Amniotic epithelial cell (primary cell): ENCODE data around the gene RTN4R.

Experiments
- DNase-seq: peaks from one replicate; pipeline ENCODE4 v3.0.0-alpha.2; 2010; ENCODE audit warnings: low read depth

Gene RTN4R

GRCh38 chr22:20241579-20242392 is 26.3 kb downstream of the RTN4R start:
- DNase-seq = no peak

GRCh38 chr22:20240900-20241299 is 27.2 kb downstream of the RTN4R start:
- no peak for DNase-seq

- peak; percentile 21 for DNase-seq
These were observed 27.7 kb downstream of the RTN4R start for GRCh38 chr22:20240447-20240764.

GRCh38 chr22:20239676-20240446 is 28.3 kb downstream of the RTN4R start:
- DNase-seq = no peak

DNA sequence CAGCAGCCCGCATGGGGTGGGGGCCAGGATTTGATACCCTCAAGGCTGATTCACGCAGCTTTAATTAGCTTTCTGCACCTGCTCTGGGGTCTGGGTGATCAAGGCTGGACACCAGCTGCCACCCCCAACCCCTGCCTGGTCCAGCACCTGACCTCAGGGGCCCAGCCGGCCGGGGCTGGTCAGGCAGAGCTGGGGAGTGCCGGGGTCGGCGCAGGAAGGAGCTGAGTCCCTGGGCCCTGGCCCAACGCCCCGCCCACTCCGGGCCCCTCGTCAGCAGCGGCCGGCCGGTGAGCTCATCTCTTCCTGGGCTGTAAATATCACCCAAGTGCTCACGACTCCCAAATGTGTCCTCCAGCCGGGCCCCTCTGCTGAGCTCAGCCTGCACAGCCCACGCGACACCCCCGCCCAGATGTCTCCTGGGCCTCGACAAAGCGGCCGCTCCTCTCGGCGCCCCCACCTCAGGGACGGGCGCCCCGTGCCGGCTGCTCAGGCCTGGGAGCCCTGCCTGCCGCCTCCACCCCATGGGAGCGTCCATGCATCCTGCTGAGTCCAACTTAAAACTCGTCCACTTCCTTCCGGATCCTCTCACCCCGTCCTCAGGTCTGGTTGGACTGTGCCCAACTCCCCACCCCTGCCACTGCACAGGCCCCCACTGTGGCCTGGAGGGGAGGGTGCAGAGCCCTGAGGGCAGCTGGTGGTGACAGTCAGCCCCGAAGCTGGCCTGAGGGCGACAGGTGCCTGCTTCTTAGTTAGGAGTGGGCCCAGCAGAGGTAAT is 29.0 kb downstream of the RTN4R start:
- no peak for DNase-seq

DNA sequence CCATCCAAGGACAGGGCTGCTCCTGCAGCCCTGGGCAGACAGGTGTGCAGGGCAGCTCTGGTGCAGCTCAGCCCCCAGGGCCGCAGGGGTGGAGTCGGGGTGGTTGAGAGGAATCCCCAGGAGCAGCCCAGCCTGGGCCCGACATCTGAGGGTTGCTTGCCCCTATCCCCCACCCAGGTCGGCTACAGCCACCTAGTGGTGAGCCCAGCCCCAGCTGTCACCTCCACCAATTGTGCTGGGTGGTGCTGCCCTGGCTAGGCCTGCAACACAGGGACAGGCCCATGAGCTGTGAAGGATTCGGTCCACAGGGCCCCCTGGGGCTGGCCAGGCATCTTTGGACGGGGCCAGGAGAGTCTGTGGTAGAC is 29.6 kb downstream of the RTN4R start:
- DNase-seq = no peak

DNA sequence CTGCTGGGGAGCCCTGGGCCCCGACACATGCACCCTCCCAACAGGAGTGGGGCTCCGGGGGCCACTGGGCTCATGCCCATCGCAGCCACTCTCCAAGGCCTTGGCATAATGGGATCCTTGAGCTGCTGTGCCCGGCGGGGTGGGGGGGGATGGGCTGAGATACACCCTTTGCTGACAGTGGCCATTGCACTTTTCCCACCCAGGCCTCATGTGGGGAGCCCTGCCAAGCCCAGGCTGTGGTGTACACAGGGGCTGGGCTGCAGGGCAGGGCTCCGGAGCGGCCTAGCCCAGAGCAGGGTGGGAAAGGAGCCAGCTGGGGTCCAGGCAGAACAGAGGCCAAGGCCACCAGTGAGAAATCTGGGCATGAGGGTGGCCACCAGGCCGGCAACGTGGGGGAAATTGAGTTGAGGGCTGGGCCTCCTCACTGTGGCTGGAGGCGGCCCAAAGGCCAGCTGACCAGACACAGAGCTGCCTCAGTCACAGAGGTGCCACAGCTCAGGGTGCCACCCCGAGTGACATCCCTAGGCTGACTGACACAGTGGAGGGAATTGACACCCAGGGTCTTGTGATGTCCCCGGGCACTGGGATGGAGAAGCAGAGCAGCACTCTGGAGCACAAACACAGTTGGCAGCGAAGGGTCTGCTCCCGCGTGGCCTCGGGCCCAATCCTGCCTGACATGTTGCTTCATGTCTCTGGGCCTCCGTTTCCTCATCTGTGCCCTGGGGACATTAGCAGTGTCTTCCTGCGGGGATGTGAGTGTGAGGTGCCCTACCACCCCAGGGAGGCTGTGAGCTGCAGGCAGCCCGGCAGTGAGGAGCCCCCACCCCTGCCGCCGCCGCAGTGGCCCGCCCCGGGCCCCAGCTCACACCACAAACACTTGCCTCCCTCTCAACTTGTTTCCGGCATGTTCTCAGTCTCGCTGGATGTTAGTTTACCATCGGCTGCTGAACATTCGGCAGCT is 30.4 kb downstream of the RTN4R start:
- no peak for DNase-seq

- no peak for DNase-seq
These were observed 31.9 kb downstream of the RTN4R start for GRCh38 chr22:20236052-20236717.

- no peak for DNase-seq
These were observed 32.6 kb downstream of the RTN4R start for GRCh38 chr22:20235389-20235991.

- DNase-seq = no peak
These were observed 33.2 kb downstream of the RTN4R start for GRCh38 chr22:20234760-20235388.

DNA sequence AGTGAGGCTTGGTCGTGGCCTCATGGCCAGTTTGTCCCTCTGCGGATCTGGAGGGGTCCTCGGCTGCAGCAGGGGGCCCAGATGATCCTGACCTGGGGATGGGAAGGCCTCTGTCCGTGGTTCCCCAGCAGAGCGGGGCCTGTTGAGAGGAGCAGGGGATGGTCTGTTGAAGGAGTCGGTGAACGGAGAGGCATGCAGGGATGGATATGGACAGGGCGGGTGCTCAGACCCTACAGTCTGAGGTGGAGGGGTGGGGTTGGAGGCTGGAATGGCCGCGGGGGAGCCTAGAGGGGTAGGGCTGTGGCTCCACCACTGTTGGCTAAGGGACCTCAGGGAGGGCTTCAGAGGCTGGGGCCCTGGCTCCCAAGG is 33.8 kb downstream of the RTN4R start:
- no peak for DNase-seq

DNA sequence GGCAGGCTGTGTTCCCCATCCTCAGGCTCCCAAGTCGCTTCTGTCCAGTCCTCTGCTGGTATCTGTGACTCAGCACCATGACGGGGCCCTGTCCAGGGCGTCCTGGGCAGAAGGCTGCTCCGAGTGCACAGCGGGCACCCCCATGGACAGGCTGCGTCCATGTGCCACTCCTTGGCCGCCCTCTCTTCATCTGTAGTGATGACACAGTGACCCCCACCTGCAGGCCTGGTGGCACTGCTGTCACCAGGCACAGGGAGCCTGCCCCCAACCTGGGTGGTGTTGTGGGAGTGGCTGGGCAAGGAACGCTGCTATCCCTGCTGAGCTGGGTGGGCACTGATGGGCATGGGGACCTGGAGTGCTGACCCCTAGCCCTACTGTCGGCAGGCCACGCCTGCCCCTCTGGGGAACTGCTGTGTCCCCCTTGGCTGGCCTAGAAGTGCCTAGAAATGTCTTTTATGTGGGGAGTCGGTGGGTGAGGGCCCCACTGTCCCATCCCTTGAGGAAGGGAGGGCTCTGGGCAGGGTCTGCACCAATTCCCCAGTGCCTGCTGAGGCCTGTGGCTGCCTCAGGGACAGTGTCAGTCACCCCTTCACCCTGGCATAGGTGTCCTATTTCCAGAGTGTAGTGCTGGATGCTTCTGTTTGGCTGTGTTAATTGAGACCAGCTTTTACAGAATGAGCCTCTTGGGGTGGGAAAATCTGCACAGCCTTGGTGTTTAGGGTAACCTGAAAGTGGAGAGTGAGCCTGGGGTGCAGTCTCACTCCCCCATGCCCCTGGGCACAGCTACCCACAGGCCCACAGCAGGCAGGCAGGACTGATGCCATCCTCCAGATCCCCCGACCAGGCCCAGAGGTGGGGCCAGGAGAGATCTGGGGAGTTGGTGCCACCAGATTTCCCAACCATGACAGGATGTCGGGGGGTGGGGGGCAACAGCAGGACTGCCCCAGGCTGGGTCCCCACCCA is 34.5 kb downstream of the RTN4R start:
- no peak for DNase-seq

GRCh38 chr22:20232781-20233180 is 35.3 kb downstream of the RTN4R start:
- DNase-seq = no peak

DNA sequence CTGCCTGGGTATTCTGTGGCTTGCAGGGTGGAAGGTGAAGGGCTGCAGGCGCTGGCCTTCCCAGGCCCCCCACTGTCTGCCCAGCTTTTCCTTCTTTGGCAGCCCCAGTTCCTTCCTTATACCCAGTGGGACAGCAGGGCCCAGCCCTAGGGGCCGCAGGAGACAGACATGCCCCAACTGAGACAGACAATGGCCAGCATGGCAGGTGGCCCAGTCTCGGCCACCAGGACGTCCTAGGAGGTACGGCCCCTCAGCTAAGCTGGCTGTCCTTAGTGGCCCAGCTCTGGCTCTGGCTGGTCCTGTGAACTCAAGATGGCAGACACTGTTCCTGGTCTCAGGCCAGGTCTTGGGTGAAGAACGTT is 35.9 kb downstream of the RTN4R start:
- DNase-seq = no peak

DNA sequence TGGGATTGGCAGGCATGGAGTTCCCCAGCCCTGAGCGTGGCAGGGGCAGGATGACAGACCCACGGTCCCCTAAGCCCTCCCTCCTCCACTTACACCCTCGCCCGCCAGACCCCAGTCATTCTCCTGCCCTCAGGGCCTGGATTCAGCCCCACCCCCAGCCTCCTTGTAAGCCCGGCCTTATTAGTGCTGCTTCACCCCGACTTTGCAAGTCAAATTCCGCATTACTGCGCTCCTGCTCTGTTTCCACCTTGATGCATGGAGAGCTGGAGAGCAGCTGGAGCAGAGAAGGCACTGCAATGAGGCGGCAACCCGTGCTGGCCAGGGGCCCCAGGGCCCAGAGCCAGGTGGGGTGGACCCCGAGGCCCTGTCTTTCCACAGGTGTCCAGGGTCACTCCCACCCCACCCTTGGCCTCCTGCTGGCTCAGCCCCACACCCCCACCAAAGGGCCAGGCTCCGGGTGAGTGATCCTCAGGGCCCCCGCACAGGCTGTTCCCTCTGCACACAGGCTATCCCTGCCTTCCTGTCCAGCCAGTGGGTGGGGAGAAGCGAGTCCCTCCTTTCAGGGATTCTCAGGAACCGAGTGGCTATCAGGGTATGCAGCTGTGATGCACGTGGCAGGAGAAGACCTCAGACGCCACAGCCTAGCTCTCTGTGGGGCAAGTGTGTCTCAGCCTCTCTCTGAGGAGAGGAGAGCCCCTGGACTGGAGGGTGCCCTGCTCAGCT is 36.4 kb downstream of the RTN4R start:
- no peak for DNase-seq

DNA sequence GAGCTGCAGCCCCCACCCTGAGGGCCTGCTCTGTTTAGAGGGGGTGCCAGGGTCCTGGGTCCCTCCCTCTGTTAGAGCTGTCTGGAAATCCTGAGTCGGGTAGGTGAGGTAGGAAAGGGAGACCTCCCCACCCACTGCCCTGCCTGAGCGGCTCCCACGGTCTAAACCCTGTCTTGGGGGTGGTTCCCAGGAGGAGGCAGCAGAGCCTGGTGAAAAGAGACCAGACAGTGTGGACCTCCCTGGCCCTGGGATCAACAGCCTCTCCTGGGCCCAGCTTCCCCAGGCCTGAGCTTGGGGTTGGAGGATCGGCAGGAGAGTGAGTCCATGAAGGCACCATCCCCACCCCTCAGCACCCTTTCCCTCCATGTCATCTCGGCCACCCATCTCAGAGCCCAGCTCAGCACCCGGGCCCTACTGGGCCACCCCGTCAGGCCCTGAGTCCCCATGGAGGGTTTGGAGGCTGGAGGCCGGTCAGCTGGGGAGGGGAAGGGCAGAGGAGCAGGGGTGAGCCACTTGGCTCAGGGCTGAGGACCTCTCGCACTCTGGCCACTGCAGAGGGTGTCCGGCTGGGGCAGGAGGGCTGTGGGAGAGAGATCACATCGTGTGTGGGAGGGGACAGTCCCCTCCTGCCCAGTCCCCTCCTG is 37.2 kb downstream of the RTN4R start:
- no peak for DNase-seq

- DNase-seq = no peak
These were observed 38.0 kb downstream of the RTN4R start for GRCh38 chr22:20229916-20230775.
